ENCODE results near the gene MFAP1.
A peak's percentile ranks its signal among the peaks of the same experiment; 100 is the strongest.
"Not testable (repeated sequence)": the region's sequence is repeated elsewhere in the genome, so short reads cannot be mapped to it uniquely, and the experiment has no call there.

MFAP1 gene

GRCh38 chr15:43824302-43825246 lies at the start of gene MFAP1:
TSS of gene MFAP1 (minus strand) at chr15:43824690. CDS start at chr15:43824569, 121 bp downstream.
- Histone ChIP-seq H3K4me1 (ENCODE audit: control insufficient read depth in 5 of 5, insufficient read depth in 5 of 5, low read length in 5 of 5) (peaks cover 1 to 41% (median 33%) of the 10 kb centered on the region in 5 donors), H3K27me3 (ENCODE audit: control insufficient read depth in 5 of 5, insufficient read depth in 4 of 5, low read length in 5 of 5) (no peaks in the 10 kb centered on the region), H3K36me3 (ENCODE audit: control insufficient read depth in 5 of 5, insufficient read depth in 5 of 5, low read length in 5 of 5) (peaks cover 0 to 4% (median 0%) of the 10 kb centered on the region in 5 donors), H3K9me3 (ENCODE audit: control insufficient read depth in 5 of 5, low read length in 5 of 5) (no peaks in the 10 kb centered on the region), H3K9ac (ENCODE audit: low read length in 5 of 5) (peak within 1 kb of the TSS; percentile 84 to 95 (median 92)), H3K4me3 (ENCODE audit: low read depth in 1 of 5, low read length in 5 of 5) (peak within 1 kb of the TSS; percentile 82 to 100 (median 92)), H3K27ac (ENCODE audit: low read depth, low read length) (peak within 1 kb of the TSS; percentile 97)

- Histone ChIP-seq H3K27ac (ENCODE audit: low read depth, low read length) (no peak overlapping the region), H3K9me3 (ENCODE audit: control insufficient read depth in 5 of 5, low read length in 5 of 5) (no peaks in the 10 kb centered on the region)
Measured at GRCh38 chr15:43873651-43874050, 49.2 kb upstream of the MFAP1 start.

GRCh38 chr15:43872416-43873020 lies 48.0 kb upstream of the MFAP1 start:
- Histone ChIP-seq H3K27me3 (ENCODE audit: control insufficient read depth in 5 of 5, insufficient read depth in 4 of 5, low read length in 5 of 5) (no peaks in the 10 kb centered on the region), H3K36me3 (ENCODE audit: control insufficient read depth in 5 of 5, insufficient read depth in 5 of 5, low read length in 5 of 5) (peaks cover 0 to 4% (median 0%) of the 10 kb centered on the region in 5 donors), H3K4me3 (ENCODE audit: low read depth in 1 of 5, low read length in 5 of 5) (no peak overlapping the region), H3K4me1 (ENCODE audit: control insufficient read depth in 5 of 5, insufficient read depth in 5 of 5, low read length in 5 of 5) (no peaks in the 10 kb centered on the region), H3K27ac (ENCODE audit: low read depth, low read length) (no peak overlapping the region), H3K9me3 (ENCODE audit: control insufficient read depth in 5 of 5, low read length in 5 of 5) (no peaks in the 10 kb centered on the region), H3K9ac (ENCODE audit: low read length in 5 of 5) (no peak overlapping the region)

More at GRCh38 chr15:43873651-43874050, 49.2 kb upstream of the MFAP1 start:
- H3K9ac ChIP-seq (ENCODE audit: low read length in 5 of 5) = no peak overlapping the region
- no peaks in the 10 kb centered on the region for H3K27me3 ChIP-seq (ENCODE audit: control insufficient read depth in 5 of 5, insufficient read depth in 4 of 5, low read length in 5 of 5)
- H3K36me3 ChIP-seq (ENCODE audit: control insufficient read depth in 5 of 5, insufficient read depth in 5 of 5, low read length in 5 of 5) = peaks cover 0 to 4% (median 0%) of the 10 kb centered on the region in 5 donors
- no peaks in the 10 kb centered on the region for H3K4me1 ChIP-seq (ENCODE audit: control insufficient read depth in 5 of 5, insufficient read depth in 5 of 5, low read length in 5 of 5)
- H3K4me3 ChIP-seq (ENCODE audit: low read depth in 1 of 5, low read length in 5 of 5) = no peak overlapping the region

GRCh38 chr15:43871835-43872234 lies 47.3 kb upstream of the MFAP1 start:
- H3K4me1 ChIP-seq (ENCODE audit: control insufficient read depth in 5 of 5, insufficient read depth in 5 of 5, low read length in 5 of 5) = no peaks in the 10 kb centered on the region
- H3K27me3 ChIP-seq (ENCODE audit: control insufficient read depth in 5 of 5, insufficient read depth in 4 of 5, low read length in 5 of 5) = no peaks in the 10 kb centered on the region
- no peak overlapping the region for H3K4me3 ChIP-seq (ENCODE audit: low read depth in 1 of 5, low read length in 5 of 5)
- no peak overlapping the region for H3K27ac ChIP-seq (ENCODE audit: low read depth, low read length)
- H3K9ac ChIP-seq (ENCODE audit: low read length in 5 of 5) = no peak overlapping the region
- H3K36me3 ChIP-seq (ENCODE audit: control insufficient read depth in 5 of 5, insufficient read depth in 5 of 5, low read length in 5 of 5) = peaks cover 0 to 6% (median 0%) of the 10 kb centered on the region in 5 donors
- H3K9me3 ChIP-seq (ENCODE audit: control insufficient read depth in 5 of 5, low read length in 5 of 5) = no peaks in the 10 kb centered on the region

GRCh38 chr15:43868406-43868805 lies 43.9 kb upstream of the MFAP1 start:
- Histone ChIP-seq H3K36me3 (ENCODE audit: control insufficient read depth in 5 of 5, insufficient read depth in 5 of 5, low read length in 5 of 5) (peaks cover 0 to 8% (median 5%) of the 10 kb centered on the region in 5 donors), H3K4me3 (ENCODE audit: low read depth in 1 of 5, low read length in 5 of 5) (no peak overlapping the region), H3K9me3 (ENCODE audit: control insufficient read depth in 5 of 5, low read length in 5 of 5) (no peaks in the 10 kb centered on the region)

GRCh38 chr15:43867096-43867495 lies 42.6 kb upstream of the MFAP1 start:
- Histone ChIP-seq H3K4me3 (ENCODE audit: low read depth in 1 of 5, low read length in 5 of 5) (no peak overlapping the region), H3K9me3 (ENCODE audit: control insufficient read depth in 5 of 5, low read length in 5 of 5) (no peaks in the 10 kb centered on the region), H3K36me3 (ENCODE audit: control insufficient read depth in 5 of 5, insufficient read depth in 5 of 5, low read length in 5 of 5) (peaks cover 0 to 8% (median 5%) of the 10 kb centered on the region in 5 donors), H3K27ac (ENCODE audit: low read depth, low read length) (no peak overlapping the region), H3K27me3 (ENCODE audit: control insufficient read depth in 5 of 5, insufficient read depth in 4 of 5, low read length in 5 of 5) (no peaks in the 10 kb centered on the region), H3K9ac (ENCODE audit: low read length in 5 of 5) (no peak overlapping the region), H3K4me1 (ENCODE audit: control insufficient read depth in 5 of 5, insufficient read depth in 5 of 5, low read length in 5 of 5) (no peaks in the 10 kb centered on the region)

More at GRCh38 chr15:43868406-43868805, 43.9 kb upstream of the MFAP1 start:
- Histone ChIP-seq H3K27me3 (ENCODE audit: control insufficient read depth in 5 of 5, insufficient read depth in 4 of 5, low read length in 5 of 5) (no peaks in the 10 kb centered on the region), H3K9ac (ENCODE audit: low read length in 5 of 5) (no peak overlapping the region), H3K27ac (ENCODE audit: low read depth, low read length) (no peak overlapping the region), H3K4me1 (ENCODE audit: control insufficient read depth in 5 of 5, insufficient read depth in 5 of 5, low read length in 5 of 5) (no peaks in the 10 kb centered on the region)

GRCh38 chr15:43866636-43867035 lies 42.1 kb upstream of the MFAP1 start:
- H3K27ac ChIP-seq (ENCODE audit: low read depth, low read length); H3K4me3 ChIP-seq (ENCODE audit: low read depth in 1 of 5, low read length in 5 of 5); H3K27me3 ChIP-seq (ENCODE audit: control insufficient read depth in 5 of 5, insufficient read depth in 4 of 5, low read length in 5 of 5); H3K4me1 ChIP-seq (ENCODE audit: control insufficient read depth in 5 of 5, insufficient read depth in 5 of 5, low read length in 5 of 5); H3K9ac ChIP-seq (ENCODE audit: low read length in 5 of 5); H3K9me3 ChIP-seq (ENCODE audit: control insufficient read depth in 5 of 5, low read length in 5 of 5); H3K36me3 ChIP-seq (ENCODE audit: control insufficient read depth in 5 of 5, insufficient read depth in 5 of 5, low read length in 5 of 5): not testable (repeated sequence)

GRCh38 chr15:43859546-43859945 lies 35.1 kb upstream of the MFAP1 start:
- no peak overlapping the region for H3K9ac ChIP-seq (ENCODE audit: low read length in 5 of 5)

GRCh38 chr15:43854801-43855200 lies 30.3 kb upstream of the MFAP1 start:
- Histone ChIP-seq H3K9ac (ENCODE audit: low read length in 5 of 5) (no peak overlapping the region), H3K4me1 (ENCODE audit: control insufficient read depth in 5 of 5, insufficient read depth in 5 of 5, low read length in 5 of 5) (no peaks in the 10 kb centered on the region), H3K27me3 (ENCODE audit: control insufficient read depth in 5 of 5, insufficient read depth in 4 of 5, low read length in 5 of 5) (no peaks in the 10 kb centered on the region), H3K27ac (ENCODE audit: low read depth, low read length) (no peak overlapping the region), H3K4me3 (ENCODE audit: low read depth in 1 of 5, low read length in 5 of 5) (no peak overlapping the region), H3K36me3 (ENCODE audit: control insufficient read depth in 5 of 5, insufficient read depth in 5 of 5, low read length in 5 of 5) (peaks cover 0 to 21% (median 6%) of the 10 kb centered on the region in 5 donors), H3K9me3 (ENCODE audit: control insufficient read depth in 5 of 5, low read length in 5 of 5) (no peaks in the 10 kb centered on the region)

More at GRCh38 chr15:43859546-43859945, 35.1 kb upstream of the MFAP1 start:
- H3K4me1 ChIP-seq (ENCODE audit: control insufficient read depth in 5 of 5, insufficient read depth in 5 of 5, low read length in 5 of 5) = no peaks in the 10 kb centered on the region
- no peaks in the 10 kb centered on the region for H3K27me3 ChIP-seq (ENCODE audit: control insufficient read depth in 5 of 5, insufficient read depth in 4 of 5, low read length in 5 of 5)
- H3K4me3 ChIP-seq (ENCODE audit: low read depth in 1 of 5, low read length in 5 of 5) = no peak overlapping the region
- H3K9me3 ChIP-seq (ENCODE audit: control insufficient read depth in 5 of 5, low read length in 5 of 5) = no peaks in the 10 kb centered on the region
- no peak overlapping the region for H3K27ac ChIP-seq (ENCODE audit: low read depth, low read length)
- H3K36me3 ChIP-seq (ENCODE audit: control insufficient read depth in 5 of 5, insufficient read depth in 5 of 5, low read length in 5 of 5) = peaks cover 3 to 20% (median 9%) of the 10 kb centered on the region in 5 donors

GRCh38 chr15:43852607-43853006 lies 28.1 kb upstream of the MFAP1 start:
- H3K4me3 ChIP-seq (ENCODE audit: low read depth in 1 of 5, low read length in 5 of 5) = no peak overlapping the region
- no peak overlapping the region for H3K9ac ChIP-seq (ENCODE audit: low read length in 5 of 5)
- H3K36me3 ChIP-seq (ENCODE audit: control insufficient read depth in 5 of 5, insufficient read depth in 5 of 5, low read length in 5 of 5) = peaks cover 0 to 11% (median 3%) of the 10 kb centered on the region in 5 donors
- no peak overlapping the region for H3K27ac ChIP-seq (ENCODE audit: low read depth, low read length)
- H3K9me3 ChIP-seq (ENCODE audit: control insufficient read depth in 5 of 5, low read length in 5 of 5) = no peaks in the 10 kb centered on the region
- H3K27me3 ChIP-seq (ENCODE audit: control insufficient read depth in 5 of 5, insufficient read depth in 4 of 5, low read length in 5 of 5) = no peaks in the 10 kb centered on the region
- no peaks in the 10 kb centered on the region for H3K4me1 ChIP-seq (ENCODE audit: control insufficient read depth in 5 of 5, insufficient read depth in 5 of 5, low read length in 5 of 5)

All from subcutaneous abdominal adipose tissue (tissue), 5 donors.